Stimulated activated CD8-positive, alpha-beta memory T cell treated with anti-CD3 and anti-CD28 coated beads, Interleukin-2, amount 100 ng/mL, for 1 hour (primary cell): ENCODE data around the gene TAF10.

Experiments
- DNase-seq, 2 donors: peaks; one replicate each; pipeline ENCODE4 v3.0.0-alpha.2; 2020; ENCODE audit warnings: low read depth in 2 of 2

The TAF10 gene

DNA sequence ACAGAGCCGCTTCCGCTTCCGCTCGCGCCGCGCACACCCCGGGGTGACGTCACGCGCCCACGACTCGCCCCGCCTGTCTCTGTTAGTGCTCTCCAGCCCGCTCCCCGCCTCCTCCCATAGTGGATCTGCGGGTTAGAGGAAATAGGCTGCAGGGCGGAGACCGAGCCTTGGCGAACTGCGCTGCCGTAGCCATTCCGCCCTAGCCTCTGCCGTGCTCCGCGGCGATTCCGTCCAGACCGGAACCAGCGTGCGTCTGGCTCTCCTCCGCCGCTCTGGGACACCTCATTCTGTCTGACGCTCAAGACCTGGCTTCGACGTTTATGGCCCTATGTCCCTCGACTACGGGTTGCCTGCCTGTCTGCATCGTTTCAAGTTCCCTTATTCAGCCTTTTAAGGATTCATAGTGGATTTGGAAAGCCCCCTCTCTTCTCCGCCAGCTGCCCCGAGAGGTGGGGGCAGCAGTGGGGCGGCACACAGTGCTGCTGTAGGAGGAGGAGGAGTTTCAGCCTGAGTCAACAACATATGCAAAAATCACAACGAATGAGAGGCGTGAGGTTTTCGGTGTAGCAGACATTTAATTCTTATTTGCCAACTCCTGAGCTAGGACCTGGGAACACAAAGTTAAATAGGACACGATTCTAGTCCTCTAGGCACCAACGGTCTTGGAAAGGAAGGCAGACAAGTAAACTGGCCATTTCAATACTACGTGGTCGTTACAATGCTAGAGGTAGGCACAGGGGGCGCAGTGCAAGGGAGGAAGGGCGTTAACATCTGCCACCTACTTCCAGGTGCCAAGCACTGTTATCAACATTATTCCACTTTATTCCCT lies at the start of gene TAF10:
Gene TAF10 (minus strand): TSS at position 4 of the 829 bp plus-strand sequence. CDS start 27 bp downstream, outside the sequence.
- DNase-seq, result peak; percentile 93

- DNase-seq, result no peak
These were observed 48.7 kb upstream of the TAF10 start for GRCh38 chr11:6660712-6661111.

GRCh38 chr11:6658647-6659046 lies 46.6 kb upstream of the TAF10 start:
- DNase-seq, result no peak

GRCh38 chr11:6657346-6657745 lies 45.3 kb upstream of the TAF10 start:
- DNase-seq, result no peak

DNA sequence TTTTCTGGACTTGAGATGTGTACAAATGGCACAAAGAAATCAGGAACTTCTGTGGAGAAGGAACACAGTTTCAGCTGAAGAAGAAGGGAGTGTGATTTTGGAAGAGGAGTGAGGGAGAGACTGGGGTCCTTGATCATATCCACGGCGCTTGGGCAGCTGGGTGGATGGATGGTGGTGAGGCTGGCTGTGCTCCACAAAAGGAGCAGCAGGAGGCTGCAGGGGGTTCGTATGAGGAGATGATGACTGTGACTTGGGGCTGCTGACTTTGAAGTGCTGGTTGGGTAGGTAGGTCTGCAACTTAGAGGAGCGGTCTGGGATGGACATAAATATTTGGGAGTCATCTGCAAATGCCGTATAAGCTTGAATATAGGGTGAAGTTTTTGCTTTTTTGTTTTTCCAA lies 44.9 kb upstream of the TAF10 start:
- DNase-seq, result no peak

GRCh38 chr11:6656584-6656915 lies 44.5 kb upstream of the TAF10 start:
- no peak for DNase-seq

- DNase-seq, result no peak
These were observed 44.0 kb upstream of the TAF10 start, which contains the start of gene DCHS1 for GRCh38 chr11:6655790-6656583. DCHS1 (minus strand) TSS chr11:6655809; CDS start chr11:6641613, 14,196 bp downstream.

GRCh38 chr11:6655020-6655789 lies 43.2 kb upstream of the TAF10 start:
- DNase-seq, result no peak

DNA sequence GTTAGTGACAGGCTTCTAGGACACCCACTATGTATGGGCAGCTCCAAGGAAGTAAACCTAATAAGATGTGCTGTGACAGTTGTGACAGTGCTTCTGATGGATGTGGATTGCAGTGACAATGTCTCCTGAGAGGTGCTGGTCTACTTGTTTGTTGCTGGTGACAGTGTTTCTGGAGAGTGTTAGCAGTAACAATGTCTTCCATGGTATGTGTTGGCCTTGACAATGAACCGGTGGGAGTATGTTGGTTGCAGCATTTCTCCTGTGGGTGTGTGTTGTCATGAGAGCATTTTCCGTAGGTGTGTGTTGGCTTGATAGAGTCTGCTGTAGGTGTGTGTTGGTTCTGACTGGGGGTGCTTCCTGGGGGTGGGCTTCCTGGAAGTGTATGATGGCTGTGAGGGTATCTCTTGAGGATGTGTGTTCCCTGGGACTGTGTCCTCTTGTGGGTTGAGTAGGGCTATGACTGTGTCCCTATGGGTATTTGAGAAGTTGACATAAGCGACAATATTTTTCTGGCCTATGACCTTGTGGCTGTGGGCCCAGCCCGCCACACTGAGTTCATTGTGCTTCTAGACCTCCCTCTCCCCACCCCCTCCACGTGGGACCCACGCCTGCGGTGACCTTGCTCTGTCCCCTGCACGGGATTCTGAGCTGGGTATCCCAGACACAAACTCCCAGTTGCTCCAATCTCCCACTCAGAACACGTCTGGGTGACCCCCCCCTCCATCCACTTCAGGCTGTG lies 42.4 kb upstream of the TAF10 start:
- DNase-seq, result no peak

GRCh38 chr11:6653656-6654055 lies 41.6 kb upstream of the TAF10 start:
- no peak for DNase-seq

DNA sequence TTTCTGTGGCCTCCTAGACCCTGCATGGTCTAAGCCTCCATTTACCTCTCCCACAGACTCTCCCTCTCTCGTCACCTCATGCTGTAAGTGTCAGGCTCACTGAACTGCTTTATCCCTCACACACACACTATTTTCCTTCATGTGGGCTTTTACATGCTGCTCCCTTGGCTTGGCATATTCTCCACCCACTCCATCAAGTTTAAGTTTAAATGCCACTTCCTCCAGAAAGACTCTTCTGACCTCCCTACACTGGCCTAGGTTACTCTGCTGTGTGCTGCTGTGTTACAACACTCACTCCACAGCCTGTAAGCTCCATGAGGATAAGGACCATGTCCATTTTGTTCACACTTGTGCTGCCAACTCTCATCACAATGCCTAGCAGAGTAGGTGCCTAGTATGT lies 41.1 kb upstream of the TAF10 start:
- no peak for DNase-seq

- DNase-seq, result no peak
These were observed 40.2 kb upstream of the TAF10 start for GRCh38 chr11:6652182-6652581.

- no peak for DNase-seq
These were observed 39.0 kb upstream of the TAF10 start for GRCh38 chr11:6650980-6651379.

DNA sequence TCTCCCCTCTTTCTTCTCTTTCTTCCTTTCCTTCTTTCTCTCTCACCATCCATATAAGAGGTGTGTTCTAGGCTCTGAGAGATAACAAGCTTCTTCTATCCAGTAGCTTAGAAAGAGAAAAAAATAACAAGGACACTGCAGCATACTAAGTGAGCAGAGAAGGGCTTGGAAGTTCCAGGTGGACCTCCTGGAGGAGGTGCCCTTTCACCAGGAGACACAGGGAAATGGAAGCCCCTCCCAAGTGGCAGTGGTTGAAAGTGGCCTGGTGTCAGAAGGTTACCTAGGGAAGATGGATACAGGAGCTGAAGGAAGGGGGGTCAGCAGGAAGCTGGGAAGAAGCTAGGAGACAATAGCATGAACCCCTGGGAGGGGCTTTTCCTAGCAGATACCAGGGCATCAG lies 38.1 kb upstream of the TAF10 start:
- no peak for DNase-seq

GRCh38 chr11:6648501-6648900 lies 36.5 kb upstream of the TAF10 start:
- DNase-seq, result no peak

- DNase-seq, result no peak
These were observed 35.8 kb upstream of the TAF10 start for GRCh38 chr11:6647836-6648235.

DNA sequence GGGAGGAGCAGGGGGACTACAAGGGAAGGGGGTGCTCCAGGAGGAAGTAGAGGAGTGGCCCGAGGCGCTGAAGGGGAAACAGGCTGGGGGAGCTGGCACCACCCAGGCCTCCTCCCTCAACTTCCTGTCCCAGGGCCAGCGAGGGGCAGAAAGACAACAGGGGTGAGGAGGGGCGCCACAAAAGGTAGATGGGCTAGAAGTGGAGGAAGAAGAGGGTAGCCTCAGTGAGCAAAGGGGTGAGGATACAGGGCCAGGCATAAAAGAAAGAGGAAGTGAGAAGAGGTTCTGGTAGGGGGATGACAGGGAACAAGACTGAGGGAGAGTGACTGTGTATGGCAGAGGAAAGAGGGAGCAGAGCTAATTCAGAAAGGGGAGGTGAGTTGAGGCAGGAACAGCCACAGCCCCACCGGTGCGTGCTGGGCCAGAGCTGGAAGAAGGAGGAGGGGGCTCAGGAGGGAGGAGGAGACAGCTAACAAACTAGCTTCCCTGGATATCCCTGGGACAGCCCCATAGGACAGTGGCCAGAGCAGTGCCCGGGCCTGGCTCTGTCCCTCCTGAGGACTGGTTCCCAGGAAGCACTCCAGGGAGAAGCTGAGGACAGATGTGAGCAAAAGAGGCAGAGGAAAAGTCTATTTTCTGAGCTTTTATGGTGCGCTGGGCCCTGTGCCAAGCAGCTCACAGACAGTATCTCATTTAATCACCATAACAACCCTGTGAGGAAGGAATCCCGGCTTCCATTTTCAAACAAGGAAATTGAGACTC lies 35.1 kb upstream of the TAF10 start:
- DNase-seq, result no peak

DNA sequence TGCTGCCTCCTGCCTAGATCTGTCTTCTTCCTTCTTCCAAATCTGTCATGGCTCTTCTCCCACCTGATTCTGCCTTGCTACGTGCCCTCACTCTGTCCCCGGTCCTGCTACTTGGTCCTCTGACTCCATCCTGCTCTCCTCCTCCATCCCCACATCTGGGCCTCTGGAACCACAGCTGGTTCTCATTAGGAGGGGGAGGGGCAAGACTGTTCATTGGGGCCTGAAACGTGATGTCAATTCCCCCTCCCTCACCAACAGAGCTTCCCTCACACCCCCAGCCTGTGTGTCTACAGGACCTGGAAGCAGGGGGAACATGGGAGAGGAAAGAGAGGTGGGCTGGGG lies 34.5 kb upstream of the TAF10 start:
- no peak for DNase-seq

DNA sequence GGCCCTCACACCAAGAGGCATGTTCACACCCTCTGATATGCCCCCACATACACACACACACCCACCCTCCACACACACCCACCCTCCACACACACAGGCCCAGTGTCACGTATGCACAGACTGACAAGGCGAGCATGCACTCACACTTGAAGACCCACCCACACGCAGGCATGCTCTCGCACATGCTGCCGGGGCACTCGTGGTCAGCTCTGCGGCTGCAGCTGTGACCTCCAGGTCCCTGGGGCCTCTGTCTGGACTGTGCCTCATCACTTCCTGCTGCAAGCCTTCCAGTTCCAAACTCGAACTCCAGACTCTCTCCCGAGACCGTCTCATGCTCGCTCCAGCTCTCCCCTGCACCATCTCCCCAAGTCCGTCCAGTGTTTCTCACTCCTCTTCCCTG lies 34.1 kb upstream of the TAF10 start:
- DNase-seq, result no peak

GRCh38 chr11:6642957-6643356 lies 30.9 kb upstream of the TAF10 start:
- DNase-seq, result no peak
